Right lobe of liver (tissue), 4 donors: ENCODE measurements around the gene TGFBR1.

Experiments used
- CTCF ChIP-seq, 4 donors: fragments of 200-600 bp in 3 of 4; fragments of 450-650 bp in 1 of 4; IDR thresholded peaks; one replicate each; pipeline versions ENCODE4 v1.5.1 to v1.8.0; 2016 to 2022; ENCODE audit warnings: antibody characterized with exemption in 4 of 4, mild to moderate bottlenecking in 2 of 4
- POLR2A ChIP-seq: fragments of 450-650 bp; IDR thresholded peaks from one replicate; pipeline ENCODE4 v1.6.1; 2017; ENCODE audit warnings: antibody characterized with exemption, mild to moderate bottlenecking
- donor health status: DM: no; HTN: no; CAD: no.
- donor health status: DM: no; HTN: no; CAD: no.
- donor health status: DM: no; HTN: yes; CAD: no.

- no peak for TF ChIP-seq CTCF (IDR thresholded peaks at IDR 0.05)
- TF ChIP-seq POLR2A = no peak
Measured at GRCh38 chr9:99073985-99074901, 30.7 kb upstream of the TGFBR1 start.
